ENCODE measurements around the gene SLC24A3.

DNA sequence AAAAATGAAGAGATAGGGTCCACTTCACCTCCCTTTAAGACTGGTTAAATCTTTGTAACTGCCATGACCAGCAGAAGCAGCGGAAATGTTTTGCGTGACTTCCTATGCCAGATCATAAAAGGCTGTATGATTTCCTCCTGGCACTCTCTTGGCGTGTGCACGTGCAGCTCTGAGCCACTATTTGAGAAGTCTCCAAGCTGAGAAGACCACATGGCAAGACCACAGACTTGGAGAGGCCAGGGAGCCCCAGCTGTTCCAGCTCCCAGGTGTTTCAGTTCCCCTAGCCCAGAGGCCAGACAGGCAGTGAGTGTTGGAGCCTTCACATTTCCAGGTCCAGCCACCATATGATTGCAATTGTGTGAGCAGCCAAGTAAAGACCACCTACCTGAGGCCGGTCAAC, 286.3 kb downstream of the SLC24A3 start:
- TF ChIP-seq, protein P1, sequence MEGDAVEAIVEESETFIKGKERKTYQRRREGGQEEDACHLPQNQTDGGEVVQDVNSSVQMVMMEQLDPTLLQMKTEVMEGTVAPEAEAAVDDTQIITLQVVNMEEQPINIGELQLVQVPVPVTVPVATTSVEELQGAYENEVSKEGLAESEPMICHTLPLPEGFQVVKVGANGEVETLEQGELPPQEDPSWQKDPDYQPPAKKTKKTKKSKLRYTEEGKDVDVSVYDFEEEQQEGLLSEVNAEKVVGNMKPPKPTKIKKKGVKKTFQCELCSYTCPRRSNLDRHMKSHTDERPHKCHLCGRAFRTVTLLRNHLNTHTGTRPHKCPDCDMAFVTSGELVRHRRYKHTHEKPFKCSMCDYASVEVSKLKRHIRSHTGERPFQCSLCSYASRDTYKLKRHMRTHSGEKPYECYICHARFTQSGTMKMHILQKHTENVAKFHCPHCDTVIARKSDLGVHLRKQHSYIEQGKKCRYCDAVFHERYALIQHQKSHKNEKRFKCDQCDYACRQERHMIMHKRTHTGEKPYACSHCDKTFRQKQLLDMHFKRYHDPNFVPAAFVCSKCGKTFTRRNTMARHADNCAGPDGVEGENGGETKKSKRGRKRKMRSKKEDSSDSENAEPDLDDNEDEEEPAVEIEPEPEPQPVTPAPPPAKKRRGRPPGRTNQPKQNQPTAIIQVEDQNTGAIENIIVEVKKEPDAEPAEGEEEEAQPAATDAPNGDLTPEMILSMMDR (IDR thresholded peaks at IDR 0.05; ENCODE audit: low read depth, low read length): no peak
- no peak for TF ChIP-seq POLR2A (IDR thresholded peaks at IDR 0.05; ENCODE audit: extremely low read depth, insufficient read length)
- no peak for TF ChIP-seq MYC (IDR thresholded peaks at IDR 0.05; ENCODE audit: low read depth, low read length)

Data from NB4 (cell line).